Esophagus (tissue), 2 donors: Measurements from ENCODE around the gene PELI3. TPM values are rescaled to one million over a fixed set of nuclear protein-coding genes. Genes with fewer than 3 reads are reported as not detected.
"Not testable (repeated sequence)": the region's sequence is repeated elsewhere in the genome, so short reads cannot be mapped to it uniquely, and the experiment has no call there.

Source experiments
- H3K27ac ChIP-seq, 2 donors: one replicate each; pipeline ENCODE4 v1.5.1; 2013; ENCODE audit warnings: low read depth in 2 of 2, mild to moderate bottlenecking in 2 of 2, inconsistent platforms in 1 of 2, low read length in 1 of 2, moderate library complexity in 1 of 2
- H3K27me3 ChIP-seq, 2 donors: one replicate each; pipeline ENCODE4 v1.6.1; 2013; ENCODE audit warnings: low read length in 2 of 2, control low read depth in 1 of 2, mild to moderate bottlenecking in 1 of 2; ENCODE audit not compliant: insufficient read depth in 2 of 2, control insufficient read depth in 1 of 2
- H3K36me3 ChIP-seq, 2 donors: one replicate each; pipeline ENCODE4 v1.6.1; 2013; ENCODE audit warnings: low read length in 1 of 2; ENCODE audit not compliant: control insufficient read depth in 2 of 2, insufficient read depth in 2 of 2
- H3K4me1 ChIP-seq, 2 donors: one replicate each; pipeline ENCODE4 v1.6.1; 2013; ENCODE audit warnings: low read length in 1 of 2; ENCODE audit not compliant: control insufficient read depth in 2 of 2, insufficient read depth in 2 of 2
- H3K4me3 ChIP-seq, 2 donors: one replicate each; pipeline ENCODE4 v1.5.1; 2013; ENCODE audit warnings: low read length in 2 of 2, mild to moderate bottlenecking in 2 of 2, low read depth in 1 of 2, moderate library complexity in 1 of 2
- H3K9me3 ChIP-seq, 2 donors: one replicate each; pipeline ENCODE4 v1.6.1; 2013; ENCODE audit warnings: mild to moderate bottlenecking in 2 of 2, low read depth in 1 of 2, low read length in 1 of 2, moderate library complexity in 1 of 2; ENCODE audit not compliant: control insufficient read depth in 2 of 2, insufficient read depth in 1 of 2
- WGBS, 2 donors: extraction: QIAGEN DNeasy Blood & Tissue Kit; methylation state at CpG; one replicate each; pipeline ENCODE4 v1.1.7; 2013; 5-methylcytosine and 5-hydroxymethylcytosine counted together
- polyA plus RNA-seq, 2 donors: library from polyadenylated mRNA; stranded (reverse); fragments of 200-250 nt; gene quantifications; one replicate each; pipeline ENCODE4 v1.2.3, GENCODE V29; 2013
- donor health status: healthy with polysubstance abuse.
- donor health status: Bipolar disorder and iron deficiency.

Gene PELI3
- polyA plus RNA-seq, 2 donors: 5.5 to 7.8 TPM

- Histone ChIP-seq H3K27me3 (no peaks in the 10 kb centered on the region), H3K4me1 (no peaks in the 10 kb centered on the region), H3K4me3 (no peak overlapping the region), H3K27ac (no peak overlapping the region), H3K36me3 (peaks cover under 1 to 1% of the 10 kb centered on the region in 2 donors), H3K9me3 (no peaks in the 10 kb centered on the region)
- 31 to 32% methylated on average over 9 of the region's 9 CpGs for WGBS, 2 donors
These were observed 36.6 kb upstream of the PELI3 start for GRCh38 chr11:66429983-66430602.

DNA sequence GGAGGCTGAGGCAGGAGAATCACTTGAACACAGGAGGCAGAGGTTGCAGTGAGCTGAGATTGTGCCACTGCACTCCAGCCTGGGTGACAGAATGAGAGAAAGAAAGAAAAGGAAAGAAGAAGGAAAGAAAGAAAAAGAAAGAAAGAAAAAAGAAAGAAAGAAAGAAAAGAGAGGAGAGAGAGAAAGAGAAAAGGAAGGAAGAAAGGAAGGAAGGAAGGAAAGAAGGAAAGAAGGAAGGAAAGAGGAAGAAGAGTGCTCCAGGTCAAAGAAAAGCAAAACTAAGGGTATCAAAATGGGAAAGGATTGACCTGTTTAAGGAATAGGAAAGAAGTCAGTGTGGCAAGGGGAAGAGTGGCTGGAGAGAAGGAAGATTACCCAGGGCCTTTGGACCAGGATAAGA, 35.4 kb upstream of the PELI3 start:
- not testable (repeated sequence) for H3K27me3 ChIP-seq, H3K27ac ChIP-seq, H3K36me3 ChIP-seq, H3K4me1 ChIP-seq, H3K4me3 ChIP-seq, H3K9me3 ChIP-seq

DNA sequence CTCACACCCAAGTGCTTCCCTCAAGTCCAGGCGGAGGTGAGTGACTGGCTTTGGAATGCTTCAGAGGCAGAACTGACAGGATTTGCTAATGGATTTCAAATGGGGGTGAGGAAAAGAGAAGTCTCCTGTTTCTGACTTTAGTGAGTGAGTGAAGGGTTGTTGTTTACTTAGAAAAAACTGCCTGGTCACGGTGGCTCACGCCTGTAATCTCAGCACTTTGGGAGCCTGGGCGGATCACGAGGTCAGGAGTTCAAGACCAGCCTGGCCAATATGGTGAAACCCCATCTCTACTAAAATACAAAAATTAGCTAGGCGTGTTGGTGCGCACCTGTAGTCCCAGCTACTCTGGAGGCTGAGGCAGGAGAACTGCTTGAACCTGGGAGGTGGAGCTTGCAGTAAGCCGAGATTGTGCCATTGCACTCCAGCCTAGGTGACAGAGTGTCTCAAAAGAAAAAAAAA, 34.8 kb upstream of the PELI3 start:
- not testable (repeated sequence) for H3K4me1 ChIP-seq, H3K27me3 ChIP-seq, H3K4me3 ChIP-seq, H3K9me3 ChIP-seq, H3K27ac ChIP-seq
- WGBS, 2 donors: 79 to 87% methylated on average over 8 of the region's 8 CpGs
- H3K36me3 ChIP-seq: peaks cover 7 to 10% of the 10 kb centered on the region in 2 donors

- 88 to 89% methylated on average over 7 of the region's 7 CpGs for WGBS, 2 donors
- H3K36me3 ChIP-seq: peaks cover 7 to 13% of the 10 kb centered on the region in 2 donors
These were observed 34.1 kb upstream of the PELI3 start for GRCh38 chr11:66432597-66432996.

GRCh38 chr11:66437979-66438503, 28.7 kb upstream of the PELI3 start:
- H3K27me3 ChIP-seq: no peaks in the 10 kb centered on the region
- H3K9me3 ChIP-seq: no peaks in the 10 kb centered on the region
- H3K4me3 ChIP-seq: peak overlapping the region; percentile 85 to 92
- peaks cover 7 to 13% of the 10 kb centered on the region in 2 donors for H3K36me3 ChIP-seq
- 5% methylated on average over 12 of the region's 12 CpGs for WGBS, 2 donors
- H3K4me1 ChIP-seq: no peaks in the 10 kb centered on the region
- H3K27ac ChIP-seq: peak overlapping the region; percentile 74 to 82

More at GRCh38 chr11:66432597-66432996, 34.1 kb upstream of the PELI3 start:
- Histone ChIP-seq H3K27me3 (no peaks in the 10 kb centered on the region), H3K4me3 (no peak overlapping the region), H3K9me3 (no peaks in the 10 kb centered on the region), H3K27ac (no peak overlapping the region), H3K4me1 (no peaks in the 10 kb centered on the region)

DNA sequence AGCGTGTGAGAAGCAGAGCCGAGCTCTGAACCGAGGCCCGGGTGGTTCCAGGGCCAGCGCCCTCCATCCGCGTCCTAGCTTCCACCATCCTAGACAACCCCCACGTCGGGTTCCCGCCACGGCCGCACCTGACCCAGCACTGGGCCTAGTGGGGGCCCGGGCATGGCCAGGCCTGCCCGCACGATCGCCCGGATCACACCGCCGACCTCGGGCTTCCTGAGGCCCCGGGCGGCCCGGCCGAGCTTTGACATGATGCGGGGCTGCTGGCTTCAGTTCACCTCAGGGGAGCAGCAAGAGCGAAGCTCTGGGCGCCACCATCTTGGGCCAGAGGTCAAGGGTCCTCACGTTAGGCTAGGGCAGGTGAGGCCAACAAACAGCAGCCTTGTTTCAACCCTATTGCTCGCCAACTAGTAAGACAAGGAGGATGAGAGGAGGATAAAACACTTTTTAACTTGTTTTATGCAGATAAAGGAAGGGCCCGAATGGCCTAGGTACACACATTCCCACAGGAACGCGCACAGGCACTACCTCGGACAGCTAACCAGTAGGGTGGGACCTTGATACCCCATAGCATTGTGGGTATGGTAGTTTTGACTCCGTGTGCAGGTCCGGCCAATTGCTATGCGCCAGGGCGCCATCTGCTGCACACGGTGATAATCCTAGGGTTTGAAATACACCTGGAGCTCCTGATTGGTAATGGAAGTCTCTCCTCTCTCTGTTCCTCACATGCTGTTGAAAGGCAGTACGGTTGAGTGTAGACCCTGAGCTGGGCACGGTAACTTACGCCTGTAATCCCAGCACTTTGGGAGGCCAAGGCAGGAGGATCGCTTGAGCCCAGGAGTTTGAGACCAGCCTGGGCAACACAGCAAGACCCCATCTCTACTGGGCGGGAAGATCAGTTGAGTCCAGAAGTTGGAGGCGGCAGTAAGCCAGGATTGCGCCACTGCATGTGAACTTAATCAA, 27.9 kb upstream of the PELI3 start, which contains the start of gene MRPL11:
Gene MRPL11, minus strand, starts transcription at position 345 of the 963 bp plus-strand sequence. Its CDS starts 94 bp downstream, at position 251.
- Histone ChIP-seq H3K4me1 (no peaks in the 10 kb centered on the region), H3K27me3 (no peaks in the 10 kb centered on the region), H3K36me3 (peaks cover 7 to 13% of the 10 kb centered on the region in 2 donors), H3K27ac (peak within 1 kb of the TSS; percentile 74 to 82), H3K4me3 (peak within 1 kb of the TSS; percentile 85 to 92), H3K9me3 (peaks cover 0 to 3% of the 10 kb centered on the region in 2 donors)
- WGBS, 2 donors: 8% methylated on average over 45 of the region's 45 CpGs

GRCh38 chr11:66440101-66440939, 26.4 kb upstream of the PELI3 start:
- H3K4me3 ChIP-seq, H3K27me3 ChIP-seq, H3K27ac ChIP-seq, H3K9me3 ChIP-seq, H3K4me1 ChIP-seq: not testable (repeated sequence)
- H3K36me3 ChIP-seq: peaks cover 5 to 10% of the 10 kb centered on the region in 2 donors
- WGBS, 2 donors: 86 to 89% methylated on average over 24 to 29 of the region's 29 CpGs

DNA sequence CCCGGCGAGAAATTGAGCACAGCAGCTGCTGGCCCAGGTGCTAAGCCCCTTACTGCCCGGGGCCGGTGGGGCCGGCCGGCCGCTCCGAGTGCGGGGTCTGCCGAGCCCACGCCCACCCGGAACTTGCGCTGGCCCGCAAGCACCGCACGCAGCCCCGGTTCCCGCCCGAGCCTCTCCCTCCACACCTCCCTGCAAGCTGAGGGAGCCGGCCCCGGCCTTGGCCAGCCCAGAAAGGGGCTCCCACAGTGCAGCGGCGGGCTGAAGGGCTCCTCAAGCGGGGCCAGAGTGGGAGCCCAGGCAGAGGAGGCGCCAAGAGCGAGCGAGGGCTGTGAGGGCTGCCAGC, 25.8 kb upstream of the PELI3 start:
- H3K36me3 ChIP-seq, H3K27ac ChIP-seq, H3K9me3 ChIP-seq, H3K4me3 ChIP-seq, H3K4me1 ChIP-seq, H3K27me3 ChIP-seq: not testable (repeated sequence)
- 88 to 91% methylated on average over 26 to 27 of the region's 27 CpGs for WGBS, 2 donors

- Histone ChIP-seq H3K9me3 (peaks cover 0 to 3% of the 10 kb centered on the region in 2 donors), H3K4me1 (no peaks in the 10 kb centered on the region), H3K27ac (no peak overlapping the region), H3K27me3 (no peaks in the 10 kb centered on the region), H3K36me3 (no peaks in the 10 kb centered on the region), H3K4me3 (no peak overlapping the region)
- WGBS, 2 donors: 86 to 91% methylated on average over 4 of the region's 4 CpGs
These were observed 23.1 kb upstream of the PELI3 start for GRCh38 chr11:66443602-66444001.
